GM19328 (cell line): ENCODE data around the gene SLC18A3.

ENCODE experiments used
- ATAC-seq: cut with Tn5 transposase; IDR thresholded peaks from one replicate; pipeline ENCODE4 v1.9.1; 2021; ENCODE audit warnings: mild to moderate bottlenecking, moderate library complexity; ENCODE audit not compliant: unreplicated experiment

SLC18A3 gene

DNA sequence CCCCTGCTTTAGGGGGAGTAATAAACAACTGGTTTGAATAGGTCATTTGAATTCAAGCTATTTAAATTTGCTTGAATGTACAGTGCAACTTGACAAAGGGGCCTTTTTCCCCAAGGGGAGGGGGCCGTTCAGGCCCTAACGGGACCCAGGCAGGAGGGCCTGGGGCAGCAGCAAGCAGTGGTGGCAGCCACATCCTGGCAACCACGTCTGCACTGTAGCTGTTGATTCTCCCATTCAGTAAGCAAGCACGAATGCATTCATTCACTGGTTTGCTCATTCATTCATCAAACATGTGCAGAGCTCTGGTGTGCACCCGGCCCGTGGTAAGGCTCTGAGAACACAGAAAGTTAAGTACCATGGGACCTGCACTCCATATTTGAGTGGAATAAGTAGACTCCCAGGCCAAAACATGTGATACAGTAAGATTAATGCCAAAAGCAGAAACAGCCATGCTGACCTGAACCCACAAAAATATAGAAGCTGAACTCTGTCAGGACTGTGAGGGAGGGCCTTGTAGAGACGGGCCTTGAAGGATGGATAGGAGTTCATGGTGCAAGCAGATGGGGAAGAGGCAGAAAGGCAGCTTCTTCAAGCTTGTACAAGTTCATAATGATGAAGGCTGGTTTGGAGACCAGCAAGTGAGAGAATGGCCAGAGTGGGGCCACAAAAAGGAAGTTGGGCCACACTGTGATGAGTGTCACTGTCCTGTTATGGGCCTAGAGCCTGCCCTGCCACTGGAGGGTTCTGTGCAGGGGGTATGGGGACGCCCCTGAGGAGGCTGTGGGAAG lies 40.0 kb downstream of the SLC18A3 start:
- no peak for ATAC-seq

DNA sequence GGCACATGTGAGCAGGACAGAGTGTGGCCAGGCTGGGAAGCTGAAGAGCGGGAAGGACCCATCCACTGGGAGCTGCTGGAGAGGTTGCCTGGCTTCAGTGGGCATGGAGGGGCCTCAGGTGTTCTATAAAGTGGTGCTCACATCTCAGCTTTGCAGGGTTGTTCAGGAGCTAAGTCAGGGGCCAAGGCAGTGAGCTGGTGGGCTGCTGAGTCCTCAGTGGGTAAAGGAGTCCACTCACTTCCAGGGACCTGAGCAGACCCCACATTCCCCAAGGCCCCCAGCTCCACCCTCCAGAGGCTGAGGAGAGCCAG lies 40.6 kb downstream of the SLC18A3 start:
- no peak for ATAC-seq

DNA sequence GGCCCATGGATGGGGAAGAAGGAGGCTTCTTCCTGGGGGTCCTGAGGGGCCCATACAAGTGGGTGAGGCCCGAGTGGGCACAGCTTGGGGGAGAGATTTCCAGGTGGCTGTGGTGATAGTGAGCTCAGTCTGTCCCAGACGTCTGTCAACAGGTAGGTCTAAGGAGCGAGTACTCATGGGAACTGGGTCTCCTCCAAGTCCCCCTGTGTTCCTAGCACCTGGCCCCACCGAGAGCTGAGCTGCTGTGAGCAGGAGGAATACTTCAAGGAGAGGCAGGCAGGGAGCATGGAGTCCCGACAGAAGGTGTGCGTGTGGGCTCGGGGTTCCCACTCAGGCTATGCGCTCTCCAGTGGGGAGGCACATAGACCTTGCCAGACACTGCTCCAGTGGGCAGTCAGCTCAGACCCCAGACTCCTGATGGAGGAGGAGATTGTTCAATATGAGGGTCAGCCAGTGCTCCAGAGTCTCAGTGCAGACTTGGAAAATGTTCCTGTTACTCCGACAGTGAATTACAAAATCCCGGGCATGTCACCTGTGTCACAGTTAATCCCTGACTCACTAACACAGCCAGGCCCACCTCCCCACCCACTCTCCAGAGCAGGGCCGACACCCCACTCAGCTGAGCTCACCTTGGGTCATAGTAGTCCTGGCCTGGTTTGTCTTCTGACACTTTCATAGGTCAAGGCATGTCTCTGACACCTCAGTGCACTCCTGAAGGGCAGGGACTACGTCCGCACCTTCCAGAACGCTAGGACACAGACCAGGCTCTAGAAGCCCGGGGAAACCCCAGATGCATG lies 41.1 kb downstream of the SLC18A3 start:
- ATAC-seq = no peak

DNA sequence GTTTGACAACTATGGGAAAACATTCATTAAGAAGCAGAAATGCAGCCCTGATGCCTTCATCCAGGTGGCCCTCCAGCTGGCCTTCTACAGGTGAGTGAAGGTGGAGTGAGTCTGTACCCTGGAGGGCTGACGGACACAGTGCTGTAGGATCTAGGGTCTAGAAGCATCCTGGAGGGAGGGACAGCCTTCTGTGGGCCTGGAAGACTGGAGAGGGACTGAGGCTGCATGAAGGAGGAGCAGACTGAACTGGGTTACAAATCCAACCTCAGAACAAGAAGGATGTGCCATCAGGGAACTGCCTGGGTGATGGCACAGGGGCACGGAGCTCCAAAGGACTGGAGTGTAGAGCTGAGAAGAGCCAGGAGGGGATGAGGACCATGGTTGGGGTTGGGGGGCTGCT lies 41.8 kb downstream of the SLC18A3 start:
- no peak for ATAC-seq

DNA sequence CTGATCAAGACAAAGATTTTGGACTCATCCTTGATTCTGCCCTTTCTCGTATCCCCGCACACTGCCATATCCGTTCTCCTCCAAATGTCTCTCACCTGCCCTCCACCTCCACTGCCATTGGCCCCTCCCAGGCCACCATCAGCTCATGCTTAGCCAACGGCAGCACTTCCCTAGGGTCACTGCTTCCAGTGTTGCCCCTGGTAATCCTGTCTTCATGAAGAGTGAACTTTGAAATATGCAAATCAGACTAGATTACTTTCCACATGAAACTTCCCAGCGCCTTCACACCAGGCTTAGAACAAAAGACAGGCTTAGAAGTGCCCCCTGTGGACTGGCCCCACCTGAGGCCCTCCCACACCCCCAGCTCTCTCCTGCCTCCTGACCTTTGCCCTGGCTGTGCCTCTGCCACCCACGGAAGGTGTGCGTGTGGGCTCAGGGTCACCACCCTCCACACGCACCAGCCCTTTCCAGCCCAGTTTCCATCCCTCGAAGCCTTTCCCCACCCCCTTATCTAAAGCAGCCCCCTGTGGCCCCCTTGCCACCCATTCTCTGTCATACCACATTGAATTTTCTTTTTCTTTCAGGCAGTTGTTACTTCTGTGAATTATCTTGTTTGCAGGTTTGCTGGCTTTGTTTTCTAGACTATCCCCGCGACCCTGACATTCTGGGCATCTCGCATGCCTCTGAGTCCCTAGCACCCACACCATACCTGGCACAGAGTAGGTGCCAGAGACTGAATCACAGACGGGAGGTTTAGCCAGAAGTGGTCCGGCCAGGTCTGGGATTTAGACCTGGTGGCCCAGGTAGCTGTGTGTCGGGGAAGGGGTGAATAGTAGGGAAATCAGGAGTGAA lies 42.5 kb downstream of the SLC18A3 start:
- no peak for ATAC-seq

DNA sequence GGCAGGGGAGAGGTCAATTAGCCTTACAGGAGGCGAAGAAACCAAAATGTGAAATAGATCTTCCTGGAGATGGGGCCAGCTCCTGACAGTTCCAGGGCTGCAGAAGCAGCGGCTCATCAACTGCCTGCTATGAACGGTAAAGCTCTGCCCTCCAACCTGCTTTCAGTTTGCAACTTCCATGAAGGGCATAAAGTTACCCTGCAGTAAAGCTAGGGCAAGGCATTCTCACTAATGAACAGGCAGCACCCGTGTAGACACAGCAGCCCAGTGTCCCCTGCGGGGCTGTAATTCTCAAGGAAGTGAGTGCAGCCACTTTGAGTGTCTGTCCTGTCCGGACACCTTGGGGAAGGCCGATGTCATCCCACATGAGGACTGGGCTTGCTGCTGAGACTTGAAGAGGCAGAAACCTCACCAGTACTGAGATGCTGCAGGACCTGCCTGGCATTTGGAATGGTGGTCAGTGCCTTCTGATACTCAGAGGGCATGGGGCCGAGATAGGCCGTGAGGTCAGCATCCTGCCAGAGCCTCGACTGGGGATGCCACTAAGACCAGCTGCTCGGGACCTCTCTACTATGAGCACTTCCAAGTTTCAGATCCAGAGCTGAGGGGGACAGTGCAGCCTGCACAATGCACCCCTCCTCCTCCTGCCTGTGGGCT lies 43.3 kb downstream of the SLC18A3 start:
- ATAC-seq = no peak

DNA sequence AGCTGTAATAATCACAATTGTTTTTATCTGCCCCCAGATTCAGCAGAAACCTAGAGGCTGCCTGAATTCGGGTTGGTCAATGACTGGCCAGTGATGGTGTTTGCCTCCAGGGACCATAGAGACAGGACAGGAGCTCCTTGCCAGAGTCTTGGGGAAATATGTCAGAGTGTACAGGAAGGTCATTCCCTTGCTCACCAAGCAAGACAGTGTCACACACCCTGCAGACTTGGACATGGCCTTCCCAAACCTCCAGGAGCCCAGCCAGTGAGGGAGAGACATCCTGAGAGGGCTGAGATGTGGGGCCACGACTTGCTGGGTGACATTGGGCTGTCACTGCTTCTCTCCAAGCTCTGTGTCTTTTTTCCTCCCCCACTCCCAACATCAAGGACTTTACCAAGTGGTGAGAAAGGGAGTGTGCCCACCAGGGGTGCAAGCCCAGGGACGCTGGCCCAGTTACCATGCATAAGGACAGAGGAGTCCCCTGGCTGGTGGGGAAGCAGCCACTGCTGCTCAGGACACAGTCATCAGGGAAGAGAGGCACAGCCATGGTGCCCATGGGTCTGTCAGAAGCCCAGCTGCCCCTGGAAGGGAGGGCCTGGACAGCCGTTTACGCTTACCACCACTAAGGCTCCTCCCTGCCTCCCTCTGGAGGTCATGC lies 44.1 kb downstream of the SLC18A3 start:
- no peak for ATAC-seq

DNA sequence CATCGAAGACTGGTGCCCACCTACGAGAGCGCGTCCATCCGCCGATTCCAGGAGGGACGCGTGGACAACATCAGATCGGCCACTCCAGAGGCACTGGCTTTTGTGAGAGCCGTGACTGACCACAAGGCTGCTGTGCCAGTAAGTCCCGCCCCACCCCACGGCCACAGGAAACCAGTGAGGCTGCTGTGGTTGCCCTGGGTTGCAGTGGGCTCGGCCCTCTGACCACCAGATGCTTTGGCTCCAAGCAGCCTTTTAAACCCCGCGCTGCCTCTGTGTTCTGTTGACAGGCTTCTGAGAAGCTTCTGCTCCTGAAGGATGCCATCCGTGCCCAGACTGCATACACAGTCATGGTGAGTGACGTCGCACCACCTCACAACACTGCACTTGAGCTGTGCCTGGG lies 45.0 kb downstream of the SLC18A3 start:
- no peak for ATAC-seq

DNA sequence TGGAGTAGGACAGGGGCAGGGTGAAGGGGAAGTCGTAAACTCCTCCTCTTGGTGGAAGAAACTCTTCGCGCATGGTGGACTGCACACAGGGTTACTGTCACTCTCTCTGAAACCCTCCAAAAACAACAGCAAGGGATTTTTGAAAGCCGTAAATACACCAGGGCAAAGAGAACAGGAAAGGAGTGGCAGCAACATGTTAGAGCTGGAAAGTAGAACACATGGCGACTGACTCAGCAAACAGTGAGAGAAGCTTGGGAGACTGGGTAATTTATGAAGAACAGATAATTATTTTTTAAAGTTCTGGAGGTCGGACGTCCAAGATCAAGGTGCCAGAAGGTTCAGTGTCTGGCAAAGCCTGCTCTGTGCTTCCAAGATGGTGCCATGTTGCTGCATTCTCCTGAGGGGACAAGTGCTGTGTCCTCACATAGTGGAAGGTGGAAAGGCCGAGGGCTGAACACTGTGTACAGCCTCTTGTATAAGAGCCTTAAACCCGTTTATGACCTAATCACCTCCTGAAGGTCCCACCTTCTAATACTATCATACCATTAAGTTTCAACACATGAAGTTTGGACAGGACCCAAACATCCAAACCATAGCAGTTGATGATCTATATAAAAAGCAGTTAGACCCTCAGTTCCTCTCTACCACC lies 46.9 kb downstream of the SLC18A3 start:
- ATAC-seq = no peak

DNA sequence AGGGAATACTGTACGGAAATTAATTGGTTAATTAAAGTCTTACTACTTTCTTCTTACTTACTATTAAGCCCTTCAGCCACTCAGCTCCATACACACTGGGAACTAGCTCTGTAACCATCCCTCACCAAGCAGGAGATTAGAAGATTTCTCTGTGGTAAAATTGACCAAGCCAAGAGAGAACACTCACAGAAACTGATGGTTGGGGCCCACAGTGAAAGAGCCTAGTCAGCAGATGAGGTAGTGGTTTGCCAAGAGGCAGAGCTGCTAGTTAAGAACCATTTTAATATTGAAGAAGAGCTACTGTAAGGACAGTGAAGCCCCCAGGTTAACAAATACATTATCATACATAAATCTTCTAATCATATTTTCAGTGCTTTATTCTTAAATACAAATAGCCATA lies 47.5 kb downstream of the SLC18A3 start:
- no peak for ATAC-seq

DNA sequence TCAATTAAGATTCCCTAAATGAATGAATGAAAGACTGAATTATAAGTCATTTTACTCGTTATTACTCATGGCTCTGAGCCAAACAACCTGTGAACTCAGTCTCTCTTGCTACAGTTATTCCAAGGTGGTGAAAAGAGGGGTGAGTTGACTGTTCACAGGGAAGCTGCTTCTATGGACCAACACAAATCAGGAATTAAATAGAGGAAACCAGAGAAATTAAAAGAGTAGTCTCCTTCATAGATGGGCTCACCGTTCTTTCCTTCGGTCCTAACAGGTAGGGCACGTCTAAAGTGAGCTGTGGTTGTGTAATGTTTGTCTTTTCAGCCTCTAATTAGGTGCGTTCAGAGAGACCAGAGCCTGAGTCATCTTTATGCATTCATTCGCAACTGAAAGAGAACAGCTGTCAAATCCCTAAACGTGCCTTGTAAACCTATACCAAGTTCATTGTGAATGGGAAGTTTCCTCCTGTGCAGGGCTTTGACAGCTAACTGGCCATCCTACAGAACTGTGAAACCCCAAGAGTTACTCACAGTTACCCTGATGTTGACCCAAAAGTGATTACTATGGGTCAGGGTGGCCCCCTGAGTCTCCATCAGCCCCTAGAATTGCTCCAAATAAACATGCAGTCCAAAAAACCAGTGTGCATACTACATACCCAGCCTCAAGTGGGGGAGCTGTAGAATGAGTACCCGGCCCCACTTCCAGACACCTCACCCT lies 51.2 kb downstream of the SLC18A3 start:
- ATAC-seq = no peak
